ENCODE data around the gene ZFP91. TPM values are rescaled to one million over a fixed set of nuclear protein-coding genes. Genes with fewer than 3 reads are reported as not detected.

ZFP91 gene, protein sequence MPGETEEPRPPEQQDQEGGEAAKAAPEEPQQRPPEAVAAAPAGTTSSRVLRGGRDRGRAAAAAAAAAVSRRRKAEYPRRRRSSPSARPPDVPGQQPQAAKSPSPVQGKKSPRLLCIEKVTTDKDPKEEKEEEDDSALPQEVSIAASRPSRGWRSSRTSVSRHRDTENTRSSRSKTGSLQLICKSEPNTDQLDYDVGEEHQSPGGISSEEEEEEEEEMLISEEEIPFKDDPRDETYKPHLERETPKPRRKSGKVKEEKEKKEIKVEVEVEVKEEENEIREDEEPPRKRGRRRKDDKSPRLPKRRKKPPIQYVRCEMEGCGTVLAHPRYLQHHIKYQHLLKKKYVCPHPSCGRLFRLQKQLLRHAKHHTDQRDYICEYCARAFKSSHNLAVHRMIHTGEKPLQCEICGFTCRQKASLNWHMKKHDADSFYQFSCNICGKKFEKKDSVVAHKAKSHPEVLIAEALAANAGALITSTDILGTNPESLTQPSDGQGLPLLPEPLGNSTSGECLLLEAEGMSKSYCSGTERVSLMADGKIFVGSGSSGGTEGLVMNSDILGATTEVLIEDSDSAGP
- 24.2 and 30.3 TPM in 2 replicates for total RNA-seq

DNA sequence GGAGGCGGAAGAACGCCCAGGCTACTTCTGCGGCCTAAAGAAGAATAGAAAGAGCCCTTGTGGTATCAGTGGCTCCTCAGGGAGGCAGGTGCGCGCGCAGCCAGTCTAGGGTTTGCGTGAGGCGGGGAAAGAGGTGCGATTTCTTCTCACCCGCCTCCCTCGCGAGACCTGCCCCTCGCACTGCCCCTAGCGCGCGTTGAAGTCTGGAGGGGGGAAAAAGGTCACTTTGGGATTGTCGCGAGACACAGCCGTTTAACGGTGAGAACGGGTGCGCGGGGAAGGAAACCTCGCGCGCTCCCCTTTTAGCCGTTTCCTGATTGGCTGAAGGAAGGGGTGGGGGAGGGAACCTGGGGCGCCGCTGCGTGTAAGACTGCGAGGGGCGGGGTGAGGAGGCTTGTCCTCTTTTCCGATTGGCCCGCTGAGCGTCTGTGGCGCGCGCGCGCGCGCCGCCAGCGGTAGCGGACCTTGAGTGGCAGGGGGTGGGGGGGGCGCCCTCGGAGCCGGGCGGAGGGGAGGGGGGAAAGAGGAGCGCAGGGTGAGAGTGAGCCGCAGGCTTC, at the start of gene ZFP91:
ZFP91 (plus strand) TSS at position 429 of the 557 bp plus-strand sequence. CDS start 219 bp downstream, outside the sequence.

DNA sequence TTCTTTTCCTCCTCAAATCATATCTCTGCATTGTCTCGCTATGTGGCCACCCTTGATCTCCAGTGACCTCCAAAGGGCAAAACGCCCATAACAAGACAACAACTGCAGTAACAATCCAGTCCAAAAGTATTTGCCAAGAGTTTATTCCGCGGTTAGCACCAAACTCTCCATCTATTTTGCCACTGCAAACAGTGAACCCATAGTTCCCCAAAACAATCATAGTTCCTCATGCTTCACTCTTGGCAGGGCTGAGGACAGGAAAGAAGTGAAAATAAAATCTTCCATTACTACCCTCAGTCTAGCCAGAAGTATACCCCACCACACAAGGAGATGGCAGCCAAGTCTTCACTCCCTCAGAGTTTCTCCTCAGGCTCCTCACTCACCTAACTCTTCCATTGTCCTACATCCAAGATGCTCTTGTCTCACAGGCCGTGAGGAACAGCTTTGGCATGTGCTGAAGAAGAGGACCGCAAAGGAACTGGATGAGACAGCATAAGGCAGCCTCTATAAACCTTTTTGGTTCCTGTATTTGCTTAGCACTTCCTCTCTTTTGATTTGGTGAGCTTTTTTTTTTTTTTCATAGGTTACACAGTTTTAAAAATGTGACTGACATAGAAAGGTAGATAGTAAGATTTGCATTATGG, 3.4 kb upstream of the ZFP91 start, which contains the start of gene LPXN:
LPXN (minus strand) TSS at position 480 of the 644 bp plus-strand sequence; CDS start at position 396, 84 bp downstream.

DNA sequence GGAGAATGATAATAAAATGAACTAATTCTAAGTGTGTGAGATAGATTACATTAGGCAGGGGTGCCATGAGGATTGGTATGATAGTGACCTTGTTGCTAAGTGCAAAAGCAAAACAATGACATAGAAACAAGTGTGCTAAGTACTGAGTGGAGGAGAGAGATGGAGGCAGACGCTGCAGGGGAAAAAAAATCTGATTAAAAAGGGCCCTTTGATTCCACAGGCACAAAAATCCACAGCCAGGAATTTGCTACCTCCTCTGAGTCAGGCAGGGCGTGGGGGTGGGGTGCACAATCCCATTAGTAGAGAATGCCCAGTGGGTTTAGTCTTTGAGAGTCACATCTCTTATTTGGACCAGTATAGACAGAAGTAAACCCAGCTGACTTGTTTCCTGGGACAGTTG, 43.5 kb downstream of the ZFP91 start, which contains the start of gene CNTF:
CNTF (plus strand) TSS at position 322 of the 400 bp plus-strand sequence. CDS start 88 bp downstream, outside the sequence.

Other genes starting within 250 kb of the ZFP91 start
- not detected in 2 replicates for gene OR5B17, start 220.0 kb upstream of the ZFP91 start, total RNA-seq
- gene OR5B3, start 172.2 kb upstream of the ZFP91 start, total RNA-seq: not detected in 2 replicates
- gene OR5B2, start 150.9 kb upstream of the ZFP91 start, total RNA-seq: not detected in 2 replicates
- not detected in 2 replicates for gene OR5B12, start 136.8 kb upstream of the ZFP91 start, total RNA-seq
- gene OR5B21, start 71.0 kb upstream of the ZFP91 start, total RNA-seq: not detected in 2 replicates
- 6.1 and 6.4 TPM in 2 replicates for gene LPXN, start 3.2 kb upstream of the ZFP91 start, total RNA-seq
- 0.34 and 0.59 TPM in 2 replicates for gene CNTF, start 43.6 kb downstream of the ZFP91 start, total RNA-seq
- gene GLYAT, start 152.9 kb downstream of the ZFP91 start, total RNA-seq: not detected in 2 replicates